Stimulated activated CD8-positive, alpha-beta memory T cell treated with anti-CD3 and anti-CD28 coated beads, Interleukin-2, amount 100 ng/mL, for 48 hours (primary cell): Measurements from ENCODE around the gene TICRR.

Experiments
- DNase-seq, 2 donors: peaks; one replicate each; pipeline ENCODE4 v3.0.0-alpha.2; 2020; ENCODE audit warnings: low read depth in 2 of 2

The TICRR gene

GRCh38 chr15:89629829-89630228 lies 54.6 kb downstream of the TICRR start:
- DNase-seq: no peak

- DNase-seq: no peak
Observed at GRCh38 chr15:89630260-89630659, 55.0 kb downstream of the TICRR start.

- no peak for DNase-seq
Observed at GRCh38 chr15:89630974-89631901, 56.0 kb downstream of the TICRR start.

GRCh38 chr15:89631902-89632264 lies 56.6 kb downstream of the TICRR start:
- no peak for DNase-seq

GRCh38 chr15:89632563-89633430 lies 57.5 kb downstream of the TICRR start:
- no peak for DNase-seq

GRCh38 chr15:89633585-89633984 lies 58.3 kb downstream of the TICRR start:
- DNase-seq: no peak

- no peak for DNase-seq
Observed at GRCh38 chr15:89640245-89640644, 65.0 kb downstream of the TICRR start.

GRCh38 chr15:89641053-89641452 lies 65.8 kb downstream of the TICRR start:
- DNase-seq: no peak

- DNase-seq: no peak
Observed at GRCh38 chr15:89642106-89642505, 66.8 kb downstream of the TICRR start.

GRCh38 chr15:89645680-89646079 lies 70.4 kb downstream of the TICRR start:
- no peak for DNase-seq

GRCh38 chr15:89646416-89647141 lies 71.3 kb downstream of the TICRR start:
- DNase-seq: no peak

GRCh38 chr15:89647191-89647851 lies 72.1 kb downstream of the TICRR start:
- peak; percentile 59 to 67 for DNase-seq

- no peak for DNase-seq
Observed at GRCh38 chr15:89648106-89649012, 73.1 kb downstream of the TICRR start.

GRCh38 chr15:89649013-89649625 lies 73.8 kb downstream of the TICRR start:
- DNase-seq: no peak

GRCh38 chr15:89649716-89650115 lies 74.4 kb downstream of the TICRR start:
- DNase-seq: no peak

GRCh38 chr15:89652131-89652530 lies 76.9 kb downstream of the TICRR start:
- no peak for DNase-seq

GRCh38 chr15:89652666-89653065 lies 77.4 kb downstream of the TICRR start:
- no peak for DNase-seq

GRCh38 chr15:89653578-89653977 lies 78.3 kb downstream of the TICRR start:
- no peak for DNase-seq

GRCh38 chr15:89654301-89654761 lies 79.1 kb downstream of the TICRR start:
- no peak for DNase-seq
